BJ (cell line): ENCODE results near the gene SLIT3. TPM values are rescaled to one million over a fixed set of nuclear protein-coding genes. Genes with fewer than 3 reads are reported as not detected.
"Not testable (repeated sequence)": the region's sequence is repeated elsewhere in the genome, so short reads cannot be mapped to it uniquely, and the experiment has no call there.

Experiments
- CTCF ChIA-PET: fragments of 350-600 bp; formaldehyde crosslinking; extraction: SDS; loops from one replicate; lab custom pipeline; 2021; ENCODE audit warnings: antibody characterized with exemption, inconsistent platforms; lab: Yijun Ruan, JAX
- POLR2A ChIA-PET: fragments of 300-600 bp; sonication (Branson Sonifier 250); formaldehyde crosslinking; extraction: SDS; loops from one replicate; lab custom pipeline; 2021; ENCODE audit warnings: antibody characterized with exemption; lab: Charles Lee
- DNase-seq: peaks from one replicate; pipeline ENCODE4 v3.0.0-alpha.2; 2011; ENCODE audit warnings: low read depth
- H3K27me3 ChIP-seq: 2 replicates; pipeline ENCODE4 v1.6.0; 2011; ENCODE audit warnings: low read length; ENCODE audit not compliant: control insufficient read depth, insufficient read depth
- H3K36me3 ChIP-seq: 2 replicates; pipeline ENCODE4 v1.5.1; 2011; ENCODE audit warnings: low read length; ENCODE audit not compliant: control insufficient read depth, insufficient read depth
- H3K4me3 ChIP-seq: 2 replicates; pipeline ENCODE4 v1.5.1; 2011; ENCODE audit warnings: low read depth, mild to moderate bottlenecking, control low read depth, low read length
- polyA plus RNA-seq: library from polyadenylated mRNA; depleted of rRNA; stranded (reverse); fragments of >200 nt; gene quantifications from 2 replicates; pipeline ENCODE4 v1.2.3, GENCODE V29; 2011
- TF ChIP-seq, protein P1 (sequence below): IDR thresholded peaks from 2 replicates; pipeline ENCODE4 v1.5.1; 2011; ENCODE audit warnings: low read depth, mild to moderate bottlenecking, control low read depth, inconsistent platforms, low read length, moderate library complexity; ENCODE audit not compliant: insufficient read depth

The SLIT3 gene
- polyA plus RNA-seq, 1 experiment, result 26.8 TPM

DNA sequence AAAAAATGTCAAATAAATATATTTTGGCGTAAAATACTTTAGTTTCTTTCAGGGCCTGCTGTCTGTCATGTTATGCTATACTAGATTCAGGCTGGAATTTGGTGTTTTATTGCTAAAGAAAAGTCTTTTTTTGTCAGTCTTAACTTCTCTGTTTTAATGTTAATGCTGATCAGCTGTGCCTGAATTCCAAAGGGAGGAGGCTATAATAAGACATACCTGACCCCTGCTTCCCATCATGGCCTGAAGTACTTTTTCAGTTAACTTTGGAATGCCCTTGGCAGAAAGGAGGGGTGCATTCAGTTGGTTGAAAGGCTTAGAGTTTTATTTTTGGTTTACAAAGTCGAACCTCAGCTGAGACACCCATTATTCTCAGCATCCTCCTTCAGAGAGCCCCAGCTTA, 663.7 kb downstream of the SLIT3 start:
- no peak for DNase-seq
- no peaks in the 10 kb centered on the region for H3K36me3 ChIP-seq
- TF ChIP-seq, protein P1, sequence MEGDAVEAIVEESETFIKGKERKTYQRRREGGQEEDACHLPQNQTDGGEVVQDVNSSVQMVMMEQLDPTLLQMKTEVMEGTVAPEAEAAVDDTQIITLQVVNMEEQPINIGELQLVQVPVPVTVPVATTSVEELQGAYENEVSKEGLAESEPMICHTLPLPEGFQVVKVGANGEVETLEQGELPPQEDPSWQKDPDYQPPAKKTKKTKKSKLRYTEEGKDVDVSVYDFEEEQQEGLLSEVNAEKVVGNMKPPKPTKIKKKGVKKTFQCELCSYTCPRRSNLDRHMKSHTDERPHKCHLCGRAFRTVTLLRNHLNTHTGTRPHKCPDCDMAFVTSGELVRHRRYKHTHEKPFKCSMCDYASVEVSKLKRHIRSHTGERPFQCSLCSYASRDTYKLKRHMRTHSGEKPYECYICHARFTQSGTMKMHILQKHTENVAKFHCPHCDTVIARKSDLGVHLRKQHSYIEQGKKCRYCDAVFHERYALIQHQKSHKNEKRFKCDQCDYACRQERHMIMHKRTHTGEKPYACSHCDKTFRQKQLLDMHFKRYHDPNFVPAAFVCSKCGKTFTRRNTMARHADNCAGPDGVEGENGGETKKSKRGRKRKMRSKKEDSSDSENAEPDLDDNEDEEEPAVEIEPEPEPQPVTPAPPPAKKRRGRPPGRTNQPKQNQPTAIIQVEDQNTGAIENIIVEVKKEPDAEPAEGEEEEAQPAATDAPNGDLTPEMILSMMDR, result no peak
- no peak overlapping the region for H3K4me3 ChIP-seq
- POLR2A ChIA-PET, result no interaction called here
- CTCF ChIA-PET, result no interaction called here
- no peaks in the 10 kb centered on the region for H3K27me3 ChIP-seq

DNA sequence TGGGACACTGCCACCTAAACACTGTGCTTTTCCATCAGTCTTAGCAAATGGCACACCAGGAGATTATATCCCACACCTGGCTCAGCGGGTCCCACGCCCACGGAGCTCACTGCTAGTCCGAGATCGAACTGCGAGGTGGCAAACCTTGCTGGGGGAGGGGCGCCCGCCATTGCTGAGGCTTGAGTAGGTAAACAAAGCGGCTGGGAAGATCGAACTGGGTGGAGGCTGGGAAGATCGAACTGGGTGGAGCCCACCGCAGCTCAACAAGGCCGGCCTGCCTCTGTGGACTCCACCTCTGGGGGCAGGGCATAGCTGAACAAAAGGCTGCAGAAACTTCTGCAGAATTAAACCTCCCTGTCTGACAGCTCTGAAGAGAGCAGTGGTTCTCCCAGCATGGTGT, 670.0 kb downstream of the SLIT3 start:
- H3K27me3 ChIP-seq, DNase-seq, H3K4me3 ChIP-seq, POLR2A ChIA-PET, CTCF ChIA-PET, H3K36me3 ChIP-seq: not testable (repeated sequence)

DNA sequence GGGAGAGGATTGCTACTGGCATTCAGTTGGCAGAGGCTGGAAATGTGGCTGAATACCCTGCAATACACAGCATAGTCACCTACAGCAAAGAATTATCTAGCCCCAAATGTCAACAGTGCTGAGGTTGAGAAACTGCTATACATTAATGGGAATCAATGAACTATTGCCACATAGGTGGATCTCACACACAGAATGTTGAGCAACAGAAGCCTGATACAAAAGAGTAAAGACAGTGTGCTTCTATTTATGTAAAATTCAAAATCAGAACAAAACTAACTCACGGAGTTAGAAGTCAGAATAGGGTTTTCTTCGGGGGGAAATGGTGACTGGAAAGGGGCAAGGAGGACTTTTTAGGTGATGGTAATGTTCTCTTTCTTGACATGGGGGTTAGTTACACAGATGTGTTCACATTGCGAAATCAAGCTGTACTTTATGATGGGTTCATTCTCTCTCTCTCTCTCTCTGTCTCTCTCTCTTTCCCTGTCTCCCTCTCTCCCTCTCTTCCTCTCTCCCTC, 676.0 kb downstream of the SLIT3 start:
- TF ChIP-seq, protein P1, result no peak
- POLR2A ChIA-PET, result no interaction called here
- H3K4me3 ChIP-seq, result no peak overlapping the region
- no peak for DNase-seq
- CTCF ChIA-PET, result no interaction called here
- H3K27me3 ChIP-seq, result no peaks in the 10 kb centered on the region
- no peaks in the 10 kb centered on the region for H3K36me3 ChIP-seq

DNA sequence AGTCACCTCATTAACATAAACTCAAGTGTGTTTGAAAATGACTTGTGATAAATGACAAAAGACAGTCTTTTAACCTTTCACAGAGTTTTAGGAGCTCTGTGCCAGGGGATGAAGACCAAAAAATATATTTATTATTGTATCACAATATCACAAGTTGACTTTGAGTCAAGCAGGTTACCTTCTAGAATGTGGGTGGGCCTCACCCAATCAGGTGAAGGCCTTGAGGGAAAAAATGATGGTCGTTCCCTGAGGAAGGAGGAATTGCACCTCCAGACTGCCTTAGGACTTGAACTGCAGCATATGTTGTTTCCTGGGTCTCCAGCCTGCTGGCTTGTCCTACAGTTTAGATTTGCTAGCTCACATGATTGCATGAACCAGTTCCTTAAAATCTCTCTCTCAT, 680.1 kb downstream of the SLIT3 start:
- Histone ChIP-seq H3K27me3 (no peaks in the 10 kb centered on the region), H3K36me3 (no peaks in the 10 kb centered on the region), H3K4me3 (no peak overlapping the region)
- no peak for DNase-seq
- CTCF ChIA-PET, result no interaction called here
- TF ChIP-seq, protein P1, result no peak
- POLR2A ChIA-PET, result no interaction called here

DNA sequence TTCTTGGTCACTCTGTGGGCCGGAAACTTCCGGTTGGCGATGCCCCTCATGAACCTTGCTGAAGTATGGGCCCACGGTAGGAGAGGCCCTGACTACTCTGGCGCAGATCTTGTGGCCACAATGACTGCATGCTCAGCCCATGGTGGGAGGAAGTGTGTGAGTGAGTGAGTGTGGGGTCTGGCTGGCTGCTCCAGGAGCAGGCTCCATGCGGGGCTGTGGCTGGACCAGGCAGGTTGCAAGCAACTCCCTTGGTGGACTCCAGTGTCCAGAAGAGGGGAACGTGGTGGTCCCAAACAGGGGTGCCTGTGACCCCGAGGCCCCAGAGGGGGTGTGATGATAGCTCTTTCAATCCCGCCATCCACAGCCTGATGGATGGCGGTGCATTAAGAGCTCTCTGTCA, 686.3 kb downstream of the SLIT3 start:
- no peak overlapping the region for H3K4me3 ChIP-seq
- no peaks in the 10 kb centered on the region for H3K36me3 ChIP-seq
- no peak for DNase-seq
- ChIA-PET CTCF (no interaction called here), POLR2A (no interaction called here)
- H3K27me3 ChIP-seq, result no peaks in the 10 kb centered on the region
- TF ChIP-seq, protein P1, result no peak

DNA sequence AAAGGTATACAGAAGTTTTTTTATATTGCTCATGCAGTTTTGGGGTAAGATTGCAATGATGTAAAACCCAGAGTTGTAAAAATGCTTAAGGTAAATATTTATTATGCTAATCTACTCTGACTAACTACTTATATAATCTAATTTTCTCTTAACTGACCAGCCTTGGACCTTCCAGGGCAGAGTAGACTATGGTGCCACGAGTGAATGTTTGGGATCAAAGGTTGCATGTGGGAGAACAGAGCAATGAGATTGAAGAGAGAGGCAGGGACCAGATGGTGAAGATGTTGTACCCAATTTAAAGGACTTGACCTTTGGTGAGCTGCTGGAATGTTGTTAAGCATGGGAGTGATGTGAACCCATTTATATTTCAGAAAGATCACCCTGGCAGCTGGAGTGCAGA, 686.9 kb downstream of the SLIT3 start:
- Histone ChIP-seq H3K36me3 (no peaks in the 10 kb centered on the region), H3K27me3 (no peaks in the 10 kb centered on the region), H3K4me3 (no peak overlapping the region)
- CTCF ChIA-PET, result no interaction called here
- no peak for DNase-seq
- POLR2A ChIA-PET, result no interaction called here
- TF ChIP-seq, protein P1, result no peak
